Adrenal gland (tissue), 5 donors: ENCODE results near the gene CIZ1.

ENCODE experiments used
- CTCF ChIP-seq, 6 experiments: fragments of 450-650 bp in 4 of 6; fragments of 200-600 bp in 2 of 6; sonication (generic) in 1 of 6; IDR thresholded peaks; 1 replicate in 5 of 6; 2 replicates in 1 of 6; pipeline versions ENCODE4 v1.5.1 to v1.8.0; 2016 to 2021; ENCODE audit warnings: antibody characterized with exemption in 6 of 6, mild to moderate bottlenecking in 2 of 6, moderate library complexity in 1 of 6
- POLR2A ChIP-seq, 2 donors: fragments of 450-650 bp; IDR thresholded peaks; one replicate each; pipeline ENCODE4 v1.6.1; 2017; ENCODE audit warnings: antibody characterized with exemption in 2 of 2, mild to moderate bottlenecking in 2 of 2, moderate library complexity in 1 of 2
- donor health status: DM: no; HTN: no; CAD: no.

- TF ChIP-seq POLR2A (IDR thresholded peaks at IDR 0.05) (no peak), CTCF (IDR thresholded peaks at IDR 0.05) (no peak)
These were observed 75.0 kb downstream of the CIZ1 start for GRCh38 chr9:128116104-128117083.
